DOHH2 (cell line): Measurements from ENCODE around the gene NRXN3.

Experiments used
- H3F3A ChIP-seq: fragments of 200-600 bp; sonication (generic), shearing (Covaris generic); 2 replicates; pipeline ENCODE4 v1.6.0; 2016; ENCODE audit warnings: antibody characterized with exemption, mild to moderate bottlenecking; ENCODE audit not compliant: control insufficient read depth, insufficient read depth
- H3K27ac ChIP-seq: fragments of 200-600 bp; sonication (generic); 2 replicates; pipeline ENCODE4 v1.5.1; 2014; ENCODE audit warnings: low read depth, mild to moderate bottlenecking, low read length, moderate library complexity
- H3K27me3 ChIP-seq: fragments of 200-600 bp; sonication (generic); 2 replicates; pipeline ENCODE4 v1.6.1; 2014; ENCODE audit warnings: mild to moderate bottlenecking, low read length, mixed read lengths; ENCODE audit not compliant: control insufficient read depth
- H3K36me3 ChIP-seq: fragments of 200-600 bp; sonication (generic); 2 replicates; pipeline ENCODE4 v1.6.1; 2014; ENCODE audit warnings: mild to moderate bottlenecking, low read length, moderate library complexity, mixed read lengths; ENCODE audit not compliant: control insufficient read depth
- H3K4me1 ChIP-seq: fragments of 200-600 bp; sonication (generic); 2 replicates; pipeline ENCODE4 v1.6.1; 2014; ENCODE audit warnings: mild to moderate bottlenecking, low read length, mixed read lengths; ENCODE audit not compliant: control insufficient read depth
- H3K4me2 ChIP-seq: fragments of 200-600 bp; sonication (generic); 2 replicates; pipeline ENCODE4 v1.6.0; 2014; ENCODE audit warnings: mild to moderate bottlenecking, low read length, moderate library complexity
- H3K4me3 ChIP-seq: fragments of 200-600 bp; sonication (generic); 2 replicates; pipeline ENCODE4 v1.5.1; 2014; ENCODE audit warnings: mild to moderate bottlenecking, low read length, mixed read lengths
- H3K79me2 ChIP-seq: fragments of 200-600 bp; sonication (generic); 2 replicates; pipeline ENCODE4 v1.6.1; 2014; ENCODE audit warnings: mild to moderate bottlenecking, low read length, mixed read lengths; ENCODE audit not compliant: control insufficient read depth
- H3K9me2 ChIP-seq: fragments of 200-600 bp; sonication (generic); replicated peaks from 2 replicates; pipeline ENCODE4 v1.6.1; 2014; ENCODE audit warnings: mild to moderate bottlenecking, low read length, mixed read lengths; ENCODE audit not compliant: control insufficient read depth
- H3K9me3 ChIP-seq: fragments of 200-600 bp; sonication (generic); 2 replicates; pipeline ENCODE4 v1.6.1; 2014; ENCODE audit warnings: antibody characterized with exemption, low read length, mixed read lengths; ENCODE audit not compliant: control insufficient read depth, insufficient read depth
- H4K20me1 ChIP-seq: fragments of 200-600 bp; sonication (generic); 2 replicates; pipeline ENCODE4 v1.6.0; 2014; ENCODE audit warnings: low read depth, mild to moderate bottlenecking, antibody characterized with exemption, low read length, moderate library complexity; ENCODE audit not compliant: control insufficient read depth, insufficient read depth
- EZH2phosphoT487 ChIP-seq: fragments of 200-600 bp; sonication (generic); IDR thresholded peaks from 2 replicates; pipeline ENCODE4 v1.6.1; 2017; ENCODE audit warnings: borderline replicate concordance, mild to moderate bottlenecking, antibody characterized with exemption, low read length, moderate library complexity, mixed read lengths
- TF ChIP-seq, protein P1 (sequence below): fragments of 200-600 bp; sonication (generic); IDR thresholded peaks from one replicate; pipeline ENCODE4 v1.5.1; 2014; ENCODE audit warnings: antibody characterized with exemption, mild to moderate bottlenecking, low read depth, low read length; ENCODE audit not compliant: poor library complexity, severe bottlenecking

Gene NRXN3

DNA sequence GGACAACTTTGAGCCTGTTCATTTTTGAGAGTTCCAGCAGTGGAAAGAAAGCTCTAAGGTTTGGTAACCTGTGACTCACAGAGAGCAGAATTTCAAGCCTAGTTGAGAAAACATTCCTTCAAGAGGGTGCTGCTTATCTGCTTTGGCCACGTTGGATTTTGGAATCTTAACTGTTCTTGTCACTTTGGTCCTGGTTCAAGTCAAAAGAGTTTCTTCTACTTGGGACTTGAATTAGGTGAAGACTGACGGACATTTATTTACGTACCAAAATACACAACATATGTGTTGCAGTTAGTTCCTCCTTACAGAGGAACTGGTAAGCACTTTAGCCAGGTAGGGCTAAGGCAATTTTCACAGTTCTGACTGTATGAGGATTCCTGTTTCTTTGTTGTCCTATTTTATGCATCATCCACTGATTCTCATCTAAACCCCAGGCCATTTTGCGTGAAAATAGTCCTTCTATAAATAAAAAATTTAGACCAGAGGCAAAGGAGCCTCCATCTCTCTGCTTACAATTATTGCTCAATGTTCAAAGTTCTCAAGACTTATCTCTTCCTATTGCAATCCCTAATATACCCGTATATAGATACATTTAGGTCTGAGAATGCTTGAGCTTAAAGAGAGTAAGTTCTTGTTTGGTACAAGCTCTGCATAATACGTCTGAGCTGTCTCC, 1460.3 kb downstream of the NRXN3 start:
- no peak overlapping the region for H3K4me2 ChIP-seq
- H3K4me1 ChIP-seq: no peaks in the 10 kb centered on the region
- H3K79me2 ChIP-seq: no peaks in the 10 kb centered on the region
- H3F3A ChIP-seq: no peaks in the 10 kb centered on the region
- no peaks in the 10 kb centered on the region for H3K36me3 ChIP-seq
- H3K9me2 ChIP-seq: no peaks in the 10 kb centered on the region
- no peaks in the 10 kb centered on the region for H3K27me3 ChIP-seq
- no peaks in the 10 kb centered on the region for H4K20me1 ChIP-seq
- H3K9me3 ChIP-seq: no peaks in the 10 kb centered on the region
- H3K27ac ChIP-seq: no peak overlapping the region
- no peak for TF ChIP-seq EZH2phosphoT487
- TF ChIP-seq, protein P1, sequence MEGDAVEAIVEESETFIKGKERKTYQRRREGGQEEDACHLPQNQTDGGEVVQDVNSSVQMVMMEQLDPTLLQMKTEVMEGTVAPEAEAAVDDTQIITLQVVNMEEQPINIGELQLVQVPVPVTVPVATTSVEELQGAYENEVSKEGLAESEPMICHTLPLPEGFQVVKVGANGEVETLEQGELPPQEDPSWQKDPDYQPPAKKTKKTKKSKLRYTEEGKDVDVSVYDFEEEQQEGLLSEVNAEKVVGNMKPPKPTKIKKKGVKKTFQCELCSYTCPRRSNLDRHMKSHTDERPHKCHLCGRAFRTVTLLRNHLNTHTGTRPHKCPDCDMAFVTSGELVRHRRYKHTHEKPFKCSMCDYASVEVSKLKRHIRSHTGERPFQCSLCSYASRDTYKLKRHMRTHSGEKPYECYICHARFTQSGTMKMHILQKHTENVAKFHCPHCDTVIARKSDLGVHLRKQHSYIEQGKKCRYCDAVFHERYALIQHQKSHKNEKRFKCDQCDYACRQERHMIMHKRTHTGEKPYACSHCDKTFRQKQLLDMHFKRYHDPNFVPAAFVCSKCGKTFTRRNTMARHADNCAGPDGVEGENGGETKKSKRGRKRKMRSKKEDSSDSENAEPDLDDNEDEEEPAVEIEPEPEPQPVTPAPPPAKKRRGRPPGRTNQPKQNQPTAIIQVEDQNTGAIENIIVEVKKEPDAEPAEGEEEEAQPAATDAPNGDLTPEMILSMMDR: no peak
- no peak overlapping the region for H3K4me3 ChIP-seq

GRCh38 chr14:79631276-79631675, 1461.1 kb downstream of the NRXN3 start:
- Histone ChIP-seq H3K36me3 (no peaks in the 10 kb centered on the region), H4K20me1 (no peaks in the 10 kb centered on the region), H3K4me3 (no peak overlapping the region), H3K9me3 (no peaks in the 10 kb centered on the region), H3K4me2 (no peak overlapping the region), H3K27ac (no peak overlapping the region), H3F3A (no peaks in the 10 kb centered on the region), H3K4me1 (no peaks in the 10 kb centered on the region), H3K9me2 (no peaks in the 10 kb centered on the region), H3K27me3 (no peaks in the 10 kb centered on the region), H3K79me2 (no peaks in the 10 kb centered on the region)
- TF ChIP-seq EZH2phosphoT487: no peak

GRCh38 chr14:79638672-79639266, 1468.6 kb downstream of the NRXN3 start:
- H3K27me3 ChIP-seq: no peaks in the 10 kb centered on the region
- no peak for TF ChIP-seq EZH2phosphoT487
- TF ChIP-seq, protein P1: no peak
- H3K4me1 ChIP-seq: no peaks in the 10 kb centered on the region
- no peaks in the 10 kb centered on the region for H3F3A ChIP-seq
- no peaks in the 10 kb centered on the region for H3K36me3 ChIP-seq
- H3K27ac ChIP-seq: no peak overlapping the region
- H3K4me2 ChIP-seq: no peak overlapping the region
- no peaks in the 10 kb centered on the region for H3K79me2 ChIP-seq
- H3K9me3 ChIP-seq: no peaks in the 10 kb centered on the region
- no peaks in the 10 kb centered on the region for H4K20me1 ChIP-seq
- no peaks in the 10 kb centered on the region for H3K9me2 ChIP-seq
- H3K4me3 ChIP-seq: no peak overlapping the region

DNA sequence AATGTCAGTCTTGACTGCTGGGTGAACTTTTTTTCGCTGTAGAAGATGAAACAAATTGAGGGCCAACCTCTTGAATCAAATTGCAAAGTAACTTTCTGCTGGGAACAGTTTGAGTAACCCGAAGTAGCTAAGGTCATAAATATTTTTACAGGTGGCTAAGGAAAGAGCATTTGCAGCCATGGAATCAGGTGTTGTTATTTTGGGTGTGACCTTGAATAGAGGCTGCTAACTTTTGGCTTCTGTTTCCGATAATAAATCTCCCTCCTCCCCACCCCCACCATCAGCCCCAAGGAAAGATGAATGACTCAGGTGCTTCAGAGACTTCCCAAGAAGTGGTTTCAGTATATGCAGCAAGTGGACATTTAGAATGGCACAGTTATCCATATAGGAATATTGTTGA, 1469.4 kb downstream of the NRXN3 start:
- no peak overlapping the region for H3K4me3 ChIP-seq
- H4K20me1 ChIP-seq: no peaks in the 10 kb centered on the region
- H3K9me2 ChIP-seq: no peaks in the 10 kb centered on the region
- no peaks in the 10 kb centered on the region for H3K27me3 ChIP-seq
- H3K79me2 ChIP-seq: no peaks in the 10 kb centered on the region
- no peaks in the 10 kb centered on the region for H3K4me1 ChIP-seq
- H3F3A ChIP-seq: no peaks in the 10 kb centered on the region
- no peaks in the 10 kb centered on the region for H3K9me3 ChIP-seq
- no peak overlapping the region for H3K27ac ChIP-seq
- TF ChIP-seq, protein P1: no peak
- TF ChIP-seq EZH2phosphoT487: no peak
- no peak overlapping the region for H3K4me2 ChIP-seq
- H3K36me3 ChIP-seq: no peaks in the 10 kb centered on the region
